Measurements from ENCODE around the gene SERINC3.
A peak's percentile ranks its signal among the peaks of the same experiment; 100 is the strongest.
"Not testable (repeated sequence)": the region's sequence is repeated elsewhere in the genome, so short reads cannot be mapped to it uniquely, and the experiment has no call there.

The SERINC3 gene

DNA sequence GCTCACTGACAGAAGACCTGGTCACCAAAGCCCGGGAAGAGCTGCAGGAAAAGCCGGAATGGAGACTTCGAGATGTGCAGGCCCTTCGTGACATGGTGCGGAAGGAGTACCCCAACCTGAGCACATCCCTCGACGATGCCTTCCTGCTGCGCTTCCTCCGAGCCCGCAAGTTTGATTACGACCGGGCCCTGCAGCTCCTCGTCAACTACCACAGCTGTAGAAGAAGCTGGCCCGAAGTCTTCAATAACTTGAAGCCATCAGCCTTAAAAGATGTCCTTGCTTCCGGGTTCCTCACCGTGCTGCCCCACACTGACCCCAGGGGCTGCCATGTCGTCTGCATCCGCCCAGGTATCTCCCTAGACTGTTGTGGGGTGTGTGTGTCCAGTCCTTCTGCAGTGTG, 41.8 kb downstream of the SERINC3 start:
- Histone ChIP-seq H3K4me1 (ENCODE audit: control insufficient read depth, insufficient read depth, low read length, poor library complexity, severe bottlenecking) (peaks cover 9% of the 10 kb centered on the region), H3K36me3 (ENCODE audit: control insufficient read depth, insufficient read depth, low read length) (peaks cover 37% of the 10 kb centered on the region), H3K4me3 (ENCODE audit: extremely low read depth, insufficient read depth, low read length, poor library complexity, severe bottlenecking) (no peak overlapping the region), H3K27ac (ENCODE audit: low read depth, low read length, severe bottlenecking) (no peak overlapping the region), H3K9me3 (ENCODE audit: control insufficient read depth, low read length) (no peaks in the 10 kb centered on the region)
- 96 to 99% methylated on average over 15 to 16 of the region's 18 CpGs for WGBS, 2 experiments (ENCODE audit: insufficient coverage in 2 of 2)

- no peak overlapping the region for H3K27ac ChIP-seq (ENCODE audit: low read depth, low read length, severe bottlenecking)
- H3K36me3 ChIP-seq (ENCODE audit: control insufficient read depth, insufficient read depth, low read length), result peaks cover 37% of the 10 kb centered on the region
- H3K9me3 ChIP-seq (ENCODE audit: control insufficient read depth, low read length), result no peaks in the 10 kb centered on the region
- no peak overlapping the region for H3K4me3 ChIP-seq (ENCODE audit: extremely low read depth, insufficient read depth, low read length, poor library complexity, severe bottlenecking)
- peaks cover 9% of the 10 kb centered on the region for H3K4me1 ChIP-seq (ENCODE audit: control insufficient read depth, insufficient read depth, low read length, poor library complexity, severe bottlenecking)
- WGBS, 2 experiments (ENCODE audit: insufficient coverage in 2 of 2), result 76 to 100% methylated on average over 2 to 4 of the region's 5 CpGs
Observed at GRCh38 chr20:44479643-44480042, 42.2 kb downstream of the SERINC3 start.

DNA sequence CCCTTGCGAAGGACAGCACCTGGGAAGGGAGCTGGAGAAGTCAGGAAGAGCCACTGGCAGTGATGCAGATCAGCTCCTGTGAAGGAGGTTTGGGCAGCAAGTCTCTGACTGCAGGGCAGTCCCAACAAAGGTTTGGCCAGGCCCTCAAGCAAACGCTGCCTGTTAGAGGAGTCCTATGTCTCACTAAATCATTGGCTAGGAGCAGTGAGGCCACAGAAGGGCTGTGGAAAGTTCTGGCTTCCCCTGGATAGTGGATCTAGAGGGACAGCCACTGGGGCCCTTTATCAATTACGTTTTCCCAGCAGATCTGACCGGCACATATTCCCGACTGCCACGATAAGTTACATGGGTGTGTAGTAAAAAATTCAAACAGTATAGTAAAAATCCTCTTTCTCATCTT, 43.7 kb downstream of the SERINC3 start:
- Histone ChIP-seq H3K4me1 (ENCODE audit: control insufficient read depth, insufficient read depth, low read length, poor library complexity, severe bottlenecking) (peaks cover 9% of the 10 kb centered on the region), H3K36me3 (ENCODE audit: control insufficient read depth, insufficient read depth, low read length) (peaks cover 23% of the 10 kb centered on the region), H3K27ac (ENCODE audit: low read depth, low read length, severe bottlenecking) (no peak overlapping the region), H3K4me3 (ENCODE audit: extremely low read depth, insufficient read depth, low read length, poor library complexity, severe bottlenecking) (no peak overlapping the region), H3K9me3 (ENCODE audit: control insufficient read depth, low read length) (no peaks in the 10 kb centered on the region)
- WGBS, 2 experiments (ENCODE audit: insufficient coverage in 2 of 2), result 88 to 100% methylated on average over 1 to 2 of the region's 6 CpGs

- peaks cover 22% of the 10 kb centered on the region for H3K36me3 ChIP-seq (ENCODE audit: control insufficient read depth, insufficient read depth, low read length)
- 93 to 100% methylated on average over 2 of the region's 3 CpGs for WGBS, 2 experiments (ENCODE audit: insufficient coverage in 2 of 2)
- no peak overlapping the region for H3K27ac ChIP-seq (ENCODE audit: low read depth, low read length, severe bottlenecking)
- H3K4me3 ChIP-seq (ENCODE audit: extremely low read depth, insufficient read depth, low read length, poor library complexity, severe bottlenecking), result no peak overlapping the region
- H3K4me1 ChIP-seq (ENCODE audit: control insufficient read depth, insufficient read depth, low read length, poor library complexity, severe bottlenecking), result peaks cover 9% of the 10 kb centered on the region
- no peaks in the 10 kb centered on the region for H3K9me3 ChIP-seq (ENCODE audit: control insufficient read depth, low read length)
Observed at GRCh38 chr20:44477151-44477550, 44.7 kb downstream of the SERINC3 start.

DNA sequence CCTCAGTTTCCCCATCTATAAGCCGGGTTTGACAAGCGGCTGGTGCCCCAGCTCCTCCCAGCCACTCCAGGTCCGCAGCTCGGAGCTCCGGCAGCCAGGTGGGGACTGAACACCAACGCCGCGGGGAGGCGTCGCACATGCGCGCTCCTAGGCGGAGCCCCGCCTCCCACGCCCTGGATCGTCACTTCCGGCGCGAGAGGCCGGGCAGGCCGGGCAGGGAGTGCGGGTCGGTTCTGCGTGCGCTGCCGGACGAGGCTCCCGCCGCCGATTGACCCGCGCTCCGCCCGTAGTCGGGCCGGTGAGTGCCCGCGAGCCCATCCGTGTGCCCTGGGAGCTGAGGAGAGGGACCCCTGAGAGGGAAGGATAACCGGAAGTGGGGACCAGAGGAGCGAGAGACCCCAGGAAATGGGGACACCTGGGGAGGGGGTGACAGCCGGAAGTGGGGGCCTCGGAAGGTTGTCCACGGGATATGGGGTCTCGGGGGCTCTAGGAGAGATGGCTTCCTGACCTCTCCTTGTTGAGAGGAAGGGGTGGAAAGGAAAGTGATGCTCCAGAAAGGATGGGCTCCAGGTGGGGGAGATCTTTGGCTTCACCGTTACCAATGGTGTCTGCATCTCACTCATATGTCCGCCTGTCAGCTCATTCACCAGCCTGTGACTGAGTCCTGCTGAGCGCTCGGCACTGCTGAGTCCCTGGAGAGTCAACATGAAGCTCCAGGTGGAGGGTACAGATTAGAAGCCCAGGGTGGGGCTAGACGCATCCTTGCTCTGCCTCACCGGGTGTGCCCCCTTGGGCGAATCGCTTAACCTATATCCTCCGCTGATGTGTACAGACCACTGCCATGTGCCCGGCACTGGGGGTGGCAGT, 45.9 kb downstream of the SERINC3 start, which contains the start of gene TTPAL:
TTPAL (plus strand) TSS at position 181 of the 867 bp plus-strand sequence. CDS start 4,126 bp downstream, outside the sequence.
- WGBS, 2 experiments (ENCODE audit: insufficient coverage in 2 of 2), result 3 to 7% methylated on average over 31 to 45 of the region's 55 CpGs

DNA sequence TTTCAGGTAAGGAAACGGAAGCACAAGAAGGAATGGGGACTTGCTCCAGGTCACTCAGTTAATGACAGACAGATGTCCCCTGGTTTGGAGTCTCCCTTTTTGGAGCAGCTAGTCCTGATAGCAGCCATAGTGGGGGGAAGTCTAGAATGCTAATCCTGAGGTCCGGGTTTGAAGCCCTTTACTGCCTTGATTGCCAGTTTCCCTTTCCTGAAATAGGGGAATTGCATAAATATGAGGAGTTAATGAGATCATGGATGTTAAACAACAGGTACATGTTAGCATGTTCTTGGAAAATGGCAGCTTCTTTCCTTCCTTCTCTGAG, 46.5 kb downstream of the SERINC3 start:
- H3K4me1 ChIP-seq (ENCODE audit: control insufficient read depth, insufficient read depth, low read length, poor library complexity, severe bottlenecking), result peaks cover 9% of the 10 kb centered on the region
- H3K4me3 ChIP-seq (ENCODE audit: extremely low read depth, insufficient read depth, low read length, poor library complexity, severe bottlenecking), result peak overlapping the region; percentile 92
- WGBS, 2 experiments (ENCODE audit: insufficient coverage in 2 of 2), result 41 to 54% methylated on average over 2 of the region's 2 CpGs
- H3K9me3 ChIP-seq (ENCODE audit: control insufficient read depth, low read length), result no peaks in the 10 kb centered on the region
- peak overlapping the region; percentile 10 for H3K27ac ChIP-seq (ENCODE audit: low read depth, low read length, severe bottlenecking)
- H3K36me3 ChIP-seq (ENCODE audit: control insufficient read depth, insufficient read depth, low read length), result peaks cover 9% of the 10 kb centered on the region

More for the DNA sequence above, 45.9 kb downstream of the SERINC3 start, which contains the start of gene TTPAL:
- Histone ChIP-seq H3K4me1 (ENCODE audit: control insufficient read depth, insufficient read depth, low read length, poor library complexity, severe bottlenecking) (peaks cover 9% of the 10 kb centered on the region), H3K4me3 (ENCODE audit: extremely low read depth, insufficient read depth, low read length, poor library complexity, severe bottlenecking) (peak within 1 kb of the TSS; percentile 92), H3K27ac (ENCODE audit: low read depth, low read length, severe bottlenecking) (peak within 1 kb of the TSS; percentile 59), H3K9me3 (ENCODE audit: control insufficient read depth, low read length) (no peaks in the 10 kb centered on the region), H3K36me3 (ENCODE audit: control insufficient read depth, insufficient read depth, low read length) (peaks cover 13% of the 10 kb centered on the region)

DNA sequence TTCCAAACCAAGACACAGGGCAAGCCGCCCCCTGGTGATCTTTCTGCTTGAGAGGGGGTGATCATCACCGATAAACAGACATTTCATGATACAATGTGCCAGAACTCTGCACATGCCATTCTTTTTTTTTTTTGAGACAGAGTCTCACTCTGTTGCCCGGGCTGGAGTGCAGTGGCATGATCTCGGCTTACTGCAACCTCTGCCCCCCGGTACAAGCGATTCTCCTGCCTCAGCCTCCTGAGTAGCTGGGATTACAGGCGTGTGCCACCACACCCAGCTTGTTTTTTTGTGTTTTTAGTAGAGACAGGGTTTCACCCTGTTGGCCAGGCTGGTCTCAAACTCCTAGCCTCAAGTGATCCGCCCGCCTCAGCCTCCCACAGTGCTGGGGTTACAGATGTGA, 49.6 kb downstream of the SERINC3 start:
- not testable (repeated sequence) for H3K36me3 ChIP-seq (ENCODE audit: control insufficient read depth, insufficient read depth, low read length); H3K27ac ChIP-seq (ENCODE audit: low read depth, low read length, severe bottlenecking); H3K4me1 ChIP-seq (ENCODE audit: control insufficient read depth, insufficient read depth, low read length, poor library complexity, severe bottlenecking); H3K4me3 ChIP-seq (ENCODE audit: extremely low read depth, insufficient read depth, low read length, poor library complexity, severe bottlenecking); H3K9me3 ChIP-seq (ENCODE audit: control insufficient read depth, low read length)
- WGBS, 2 experiments (ENCODE audit: insufficient coverage in 2 of 2), result 91 to 92% methylated on average over 6 to 9 of the region's 9 CpGs

GRCh38 chr20:44471481-44471882, 50.4 kb downstream of the SERINC3 start:
- Histone ChIP-seq H3K27ac (ENCODE audit: low read depth, low read length, severe bottlenecking) (no peak overlapping the region), H3K4me1 (ENCODE audit: control insufficient read depth, insufficient read depth, low read length, poor library complexity, severe bottlenecking) (peaks cover 6% of the 10 kb centered on the region), H3K36me3 (ENCODE audit: control insufficient read depth, insufficient read depth, low read length) (no peaks in the 10 kb centered on the region), H3K9me3 (ENCODE audit: control insufficient read depth, low read length) (no peaks in the 10 kb centered on the region), H3K4me3 (ENCODE audit: extremely low read depth, insufficient read depth, low read length, poor library complexity, severe bottlenecking) (no peak overlapping the region)
- WGBS, 2 experiments (ENCODE audit: insufficient coverage in 2 of 2), result 100% methylated on average over 1 of the region's 2 CpGs

GRCh38 chr20:44470327-44470726, 51.5 kb downstream of the SERINC3 start:
- peaks cover under 1% of the 10 kb centered on the region for H3K4me1 ChIP-seq (ENCODE audit: control insufficient read depth, insufficient read depth, low read length, poor library complexity, severe bottlenecking)
- no peak overlapping the region for H3K27ac ChIP-seq (ENCODE audit: low read depth, low read length, severe bottlenecking)
- 85 to 91% methylated on average over 4 of the region's 5 CpGs for WGBS, 2 experiments (ENCODE audit: insufficient coverage in 2 of 2)
- no peaks in the 10 kb centered on the region for H3K36me3 ChIP-seq (ENCODE audit: control insufficient read depth, insufficient read depth, low read length)
- no peaks in the 10 kb centered on the region for H3K9me3 ChIP-seq (ENCODE audit: control insufficient read depth, low read length)
- H3K4me3 ChIP-seq (ENCODE audit: extremely low read depth, insufficient read depth, low read length, poor library complexity, severe bottlenecking), result no peak overlapping the region

GRCh38 chr20:44468044-44468782, 53.7 kb downstream of the SERINC3 start:
- Histone ChIP-seq H3K36me3 (ENCODE audit: control insufficient read depth, insufficient read depth, low read length) (no peaks in the 10 kb centered on the region), H3K27ac (ENCODE audit: low read depth, low read length, severe bottlenecking) (no peak overlapping the region), H3K4me1 (ENCODE audit: control insufficient read depth, insufficient read depth, low read length, poor library complexity, severe bottlenecking) (no peaks in the 10 kb centered on the region), H3K9me3 (ENCODE audit: control insufficient read depth, low read length) (no peaks in the 10 kb centered on the region), H3K4me3 (ENCODE audit: extremely low read depth, insufficient read depth, low read length, poor library complexity, severe bottlenecking) (no peak overlapping the region)
- 80 to 93% methylated on average over 7 of the region's 8 CpGs for WGBS, 2 experiments (ENCODE audit: insufficient coverage in 2 of 2)
